Trophoblast cell (in vitro differentiated cells and primary cell): Measurements from ENCODE around the gene MAP2.

ENCODE experiments used
- DNase-seq, 2 donors: peaks; one replicate each; pipeline ENCODE4 v3.0.0-alpha.2; 2016
- H2AFZ ChIP-seq: 2 replicates; pipeline ENCODE4 v1.6.1; 2013; ENCODE audit warnings: low read length, moderate library complexity, mild to moderate bottlenecking; ENCODE audit not compliant: insufficient read depth, poor library complexity
- H2AK5ac ChIP-seq: 2 replicates; pipeline ENCODE4 v1.6.1; 2013; ENCODE audit warnings: mild to moderate bottlenecking, low read length
- H2BK120ac ChIP-seq: 2 replicates; pipeline ENCODE4 v1.6.1; 2013; ENCODE audit warnings: low read length, mild to moderate bottlenecking, moderate library complexity; ENCODE audit not compliant: insufficient read depth, poor library complexity
- H2BK12ac ChIP-seq: 2 replicates; pipeline ENCODE4 v1.6.1; 2013; ENCODE audit warnings: mild to moderate bottlenecking, low read length, moderate library complexity
- H2BK5ac ChIP-seq: 2 replicates; pipeline ENCODE4 v1.6.1; 2013; ENCODE audit warnings: low read length, low read depth, moderate library complexity, mild to moderate bottlenecking; ENCODE audit not compliant: poor library complexity
- H3K14ac ChIP-seq: 2 replicates; pipeline ENCODE4 v1.6.1; 2013; ENCODE audit warnings: mild to moderate bottlenecking, low read length
- H3K18ac ChIP-seq: 2 replicates; pipeline ENCODE4 v1.6.1; 2013; ENCODE audit warnings: mild to moderate bottlenecking, low read length
- H3K23ac ChIP-seq: 2 replicates; pipeline ENCODE4 v1.6.1; 2013; ENCODE audit warnings: low read length
- H3K27ac ChIP-seq: 2 replicates; pipeline ENCODE4 v1.5.1; 2013; ENCODE audit warnings: low read depth, mild to moderate bottlenecking, inconsistent platforms, low read length, moderate library complexity
- H3K27me3 ChIP-seq: 2 replicates; pipeline ENCODE4 v1.6.1; 2013; ENCODE audit warnings: inconsistent platforms, mild to moderate bottlenecking, low read length, moderate library complexity; ENCODE audit not compliant: insufficient read depth
- H3K36me3 ChIP-seq, 2 experiments: 1 replicate in 1 of 2; 2 replicates in 1 of 2; pipeline ENCODE4 v1.6.1; 2013; ENCODE audit warnings: low read length in 2 of 2, mild to moderate bottlenecking in 2 of 2, moderate library complexity in 1 of 2; ENCODE audit not compliant: insufficient read depth in 2 of 2, control insufficient read depth in 1 of 2
- H3K4ac ChIP-seq: 2 replicates; pipeline ENCODE4 v1.6.1; 2013; ENCODE audit warnings: low read depth, mild to moderate bottlenecking, low read length, moderate library complexity
- H3K4me1 ChIP-seq, 2 experiments: 1 replicate in 1 of 2; 2 replicates in 1 of 2; pipeline ENCODE4 v1.6.1; 2013; ENCODE audit warnings: low read length in 2 of 2, mild to moderate bottlenecking in 2 of 2, moderate library complexity in 1 of 2; ENCODE audit not compliant: insufficient read depth in 2 of 2, control insufficient read depth in 1 of 2
- H3K4me2 ChIP-seq: 2 replicates; pipeline ENCODE4 v1.6.1; 2013; ENCODE audit warnings: inconsistent platforms, mild to moderate bottlenecking, low read length, moderate library complexity
- H3K4me3 ChIP-seq: 2 replicates; pipeline ENCODE4 v1.5.1; 2013; ENCODE audit warnings: mild to moderate bottlenecking, low read depth, low read length, inconsistent platforms
- H3K79me1 ChIP-seq: one replicate; pipeline ENCODE4 v1.6.1; 2013; ENCODE audit warnings: low read length
- H3K79me2 ChIP-seq: 2 replicates; pipeline ENCODE4 v1.6.1; 2013; ENCODE audit warnings: low read length, mild to moderate bottlenecking; ENCODE audit not compliant: control insufficient read depth, insufficient read depth, poor library complexity
- H3K9ac ChIP-seq: 2 replicates; pipeline ENCODE4 v1.6.1; 2013; ENCODE audit warnings: mild to moderate bottlenecking, low read length
- H3K9me3 ChIP-seq: 2 replicates; pipeline ENCODE4 v1.6.1; 2013; ENCODE audit warnings: low read depth, mild to moderate bottlenecking, control low read depth, inconsistent platforms, low read length; ENCODE audit not compliant: insufficient read depth
- H4K12ac ChIP-seq: 2 replicates; pipeline ENCODE4 v1.6.1; 2013; ENCODE audit warnings: low read depth, mild to moderate bottlenecking, low read length, moderate library complexity
- H4K8ac ChIP-seq: 2 replicates; pipeline ENCODE4 v1.6.1; 2013; ENCODE audit warnings: low read depth, mild to moderate bottlenecking, low read length, moderate library complexity
- H4K91ac ChIP-seq: one replicate; pipeline ENCODE4 v1.6.1; 2013; ENCODE audit warnings: low read depth, mild to moderate bottlenecking, low read length, moderate library complexity
- WGBS: extraction: QIAGEN DNeasy Blood & Tissue Kit; methylation state at CpG from one replicate; pipeline ENCODE4 v1.1.7; 2013; ENCODE audit warnings: missing lambda C conversion rate; ENCODE audit not compliant: insufficient read length, insufficient coverage; ENCODE audit errors: extremely low coverage; 5-methylcytosine and 5-hydroxymethylcytosine counted together

Gene MAP2

GRCh38 chr2:209653134-209653533 lies 229.3 kb downstream of the MAP2 start:
- Histone ChIP-seq H3K27me3 (no peaks in the 10 kb centered on the region), H4K8ac (no peak overlapping the region), H4K12ac (no peak overlapping the region), H3K9me3 (no peaks in the 10 kb centered on the region), H3K23ac (no peak overlapping the region), H2AK5ac (no peak overlapping the region), H3K14ac (no peak overlapping the region), H2BK120ac (no peak overlapping the region), H2BK5ac (no peak overlapping the region), H3K4me2 (no peak overlapping the region), H4K91ac (no peak overlapping the region), H3K18ac (no peak overlapping the region), H2BK12ac (no peak overlapping the region), H3K4me3 (no peak overlapping the region), H3K27ac (no peak overlapping the region), H3K4me1 (no peaks in the 10 kb centered on the region), H3K9ac (no peak overlapping the region), H3K79me2 (no peaks in the 10 kb centered on the region), H3K36me3 (no peaks in the 10 kb centered on the region), H2AFZ (no peak overlapping the region), H3K4ac (no peak overlapping the region), H3K79me1 (no peaks in the 10 kb centered on the region)
- no CpG with 5 or more reads among the region's 6 CpGs for WGBS
- no peak for DNase-seq

- no CpG with 5 or more reads among the region's 9 CpGs for WGBS
- H3K23ac ChIP-seq, result no peak overlapping the region
- no peaks in the 10 kb centered on the region for H3K36me3 ChIP-seq
- no peaks in the 10 kb centered on the region for H3K79me1 ChIP-seq
- H2AFZ ChIP-seq, result no peak overlapping the region
- H3K4ac ChIP-seq, result no peak overlapping the region
- H4K91ac ChIP-seq, result no peak overlapping the region
- no peak overlapping the region for H3K18ac ChIP-seq
- H2BK120ac ChIP-seq, result no peak overlapping the region
- H4K12ac ChIP-seq, result no peak overlapping the region
- H3K14ac ChIP-seq, result no peak overlapping the region
- H4K8ac ChIP-seq, result no peak overlapping the region
- no peak overlapping the region for H3K4me3 ChIP-seq
- no peak overlapping the region for H3K9ac ChIP-seq
- H3K9me3 ChIP-seq, result no peaks in the 10 kb centered on the region
- H2BK12ac ChIP-seq, result no peak overlapping the region
- DNase-seq, result no peak
- H3K79me2 ChIP-seq, result no peaks in the 10 kb centered on the region
- H2BK5ac ChIP-seq, result no peak overlapping the region
- no peaks in the 10 kb centered on the region for H3K27me3 ChIP-seq
- no peak overlapping the region for H2AK5ac ChIP-seq
- H3K4me2 ChIP-seq, result no peak overlapping the region
- H3K4me1 ChIP-seq, result no peaks in the 10 kb centered on the region
- no peak overlapping the region for H3K27ac ChIP-seq
These were observed 237.5 kb downstream of the MAP2 start for GRCh38 chr2:209661286-209661894.

DNA sequence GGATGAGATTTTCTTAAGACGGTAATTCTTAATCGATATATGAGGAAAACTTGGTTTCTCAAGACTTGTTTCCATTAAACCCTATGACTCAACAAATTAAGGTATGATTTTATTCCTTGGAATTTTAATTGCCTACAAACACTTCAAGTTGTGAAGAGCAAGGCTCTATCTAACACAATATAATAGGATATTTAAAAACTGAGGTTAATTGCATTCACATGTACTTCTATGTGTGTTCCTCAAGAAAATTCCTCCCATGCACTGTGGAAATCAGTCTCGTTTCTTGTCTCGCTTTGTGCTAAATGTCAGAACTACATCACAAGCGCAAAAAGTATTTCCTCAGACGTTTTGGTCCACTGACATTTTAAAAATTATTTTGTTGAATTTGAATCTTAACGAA lies 238.2 kb downstream of the MAP2 start:
- H3K36me3 ChIP-seq, result no peaks in the 10 kb centered on the region
- H3K27ac ChIP-seq, result no peak overlapping the region
- no peaks in the 10 kb centered on the region for H3K79me2 ChIP-seq
- no peaks in the 10 kb centered on the region for H3K4me1 ChIP-seq
- H3K9ac ChIP-seq, result no peak overlapping the region
- no peak overlapping the region for H2AFZ ChIP-seq
- H3K14ac ChIP-seq, result no peak overlapping the region
- H3K4me2 ChIP-seq, result no peak overlapping the region
- no peak overlapping the region for H3K4ac ChIP-seq
- no peak overlapping the region for H2BK12ac ChIP-seq
- H4K12ac ChIP-seq, result no peak overlapping the region
- H3K27me3 ChIP-seq, result no peaks in the 10 kb centered on the region
- H2BK120ac ChIP-seq, result no peak overlapping the region
- H4K8ac ChIP-seq, result no peak overlapping the region
- no peaks in the 10 kb centered on the region for H3K9me3 ChIP-seq
- H2BK5ac ChIP-seq, result no peak overlapping the region
- no peaks in the 10 kb centered on the region for H3K79me1 ChIP-seq
- no peak overlapping the region for H3K23ac ChIP-seq
- no peak for DNase-seq
- WGBS, result no CpG with 5 or more reads among the region's 7 CpGs
- no peak overlapping the region for H3K18ac ChIP-seq
- no peak overlapping the region for H4K91ac ChIP-seq
- H3K4me3 ChIP-seq, result no peak overlapping the region
- H2AK5ac ChIP-seq, result no peak overlapping the region

GRCh38 chr2:209663139-209663538 lies 239.3 kb downstream of the MAP2 start:
- no peak overlapping the region for H4K8ac ChIP-seq
- H3K4me2 ChIP-seq, result no peak overlapping the region
- H4K12ac ChIP-seq, result no peak overlapping the region
- H2BK5ac ChIP-seq, result no peak overlapping the region
- no peak overlapping the region for H3K18ac ChIP-seq
- no peak overlapping the region for H3K27ac ChIP-seq
- no peak overlapping the region for H2AFZ ChIP-seq
- H3K36me3 ChIP-seq, result no peaks in the 10 kb centered on the region
- no peak overlapping the region for H3K14ac ChIP-seq
- H3K79me1 ChIP-seq, result no peaks in the 10 kb centered on the region
- DNase-seq, result no peak
- no peaks in the 10 kb centered on the region for H3K79me2 ChIP-seq
- no peak overlapping the region for H2BK12ac ChIP-seq
- no peak overlapping the region for H4K91ac ChIP-seq
- H3K27me3 ChIP-seq, result no peaks in the 10 kb centered on the region
- no peak overlapping the region for H3K4me3 ChIP-seq
- H3K4ac ChIP-seq, result no peak overlapping the region
- no peak overlapping the region for H3K9ac ChIP-seq
- H3K9me3 ChIP-seq, result no peaks in the 10 kb centered on the region
- no peaks in the 10 kb centered on the region for H3K4me1 ChIP-seq
- H2BK120ac ChIP-seq, result no peak overlapping the region
- WGBS, result no CpG with 5 or more reads among the region's 5 CpGs
- no peak overlapping the region for H3K23ac ChIP-seq
- no peak overlapping the region for H2AK5ac ChIP-seq
